WTC11 (cell line): ENCODE data around the gene SLC38A10. TPM values are rescaled to one million over a fixed set of nuclear protein-coding genes. Genes with fewer than 3 reads are reported as not detected.

ENCODE experiments used
- ATAC-seq: fragments of 200-7000 bp; cut with Tn5 transposase; 2 replicates; pipeline ENCODE4 v1.10.0; 2021; ENCODE audit warnings: mild to moderate bottlenecking, moderate library complexity
- CTCF ChIA-PET: fragments of 300-600 bp; sonication (Branson Sonifier 250); formaldehyde crosslinking; loops from one replicate; lab custom pipeline; 2021; ENCODE audit warnings: antibody characterized with exemption; lab: Charles Lee
- POLR2A ChIA-PET: fragments of 350-600 bp; sonication (Branson Sonifier 250); formaldehyde crosslinking; loops from one replicate; lab custom pipeline; 2021; ENCODE audit warnings: antibody characterized with exemption; lab: Charles Lee
- DNase-seq: peaks from one replicate; pipeline ENCODE4 v3.0.0; 2021; ENCODE audit warnings: low spot score
- H3K27ac Mint-ChIP-seq: 2 replicates; pipeline ENCODE4 v1.8.0; 2021; ENCODE audit warnings: mixed read lengths
- H3K27me3 Mint-ChIP-seq: 2 replicates; pipeline ENCODE4 v1.8.0; 2021; ENCODE audit warnings: low read depth, mild to moderate bottlenecking, moderate library complexity, mixed read lengths
- H3K36me3 Mint-ChIP-seq: 2 replicates; pipeline ENCODE4 v1.8.0; 2021; ENCODE audit warnings: mixed read lengths
- H3K4me1 Mint-ChIP-seq: 2 replicates; pipeline ENCODE4 v1.8.0; 2022; ENCODE audit warnings: mixed read lengths
- H3K4me3 Mint-ChIP-seq: 2 replicates; pipeline ENCODE4 v1.8.0; 2021; ENCODE audit warnings: mild to moderate bottlenecking, moderate library complexity, mixed read lengths
- H3K9me3 Mint-ChIP-seq: 2 replicates; pipeline ENCODE4 v1.8.0; 2021; ENCODE audit warnings: mixed read lengths
- E2F4 ChIP-seq: sonication (generic); formaldehyde crosslinking; IDR thresholded peaks from 2 replicates; pipeline ENCODE4 v1.8.1; 2022; ENCODE audit warnings: low read depth, mild to moderate bottlenecking, moderate library complexity, missing genetic modification reagents, borderline replicate concordance
- ELF4 ChIP-seq: sonication (generic); formaldehyde crosslinking; IDR thresholded peaks from 2 replicates; pipeline ENCODE4 v1.8.1; 2022; ENCODE audit warnings: low read depth, mild to moderate bottlenecking, moderate library complexity, missing genetic modification reagents
- ESRRA ChIP-seq: sonication (generic); formaldehyde crosslinking; IDR thresholded peaks from 2 replicates; pipeline ENCODE4 v1.8.1; 2022; ENCODE audit warnings: mild to moderate bottlenecking, missing genetic modification reagents, borderline replicate concordance
- FOXP1 ChIP-seq: sonication (generic); formaldehyde crosslinking; IDR thresholded peaks from 2 replicates; pipeline ENCODE4 v1.8.0; 2022; ENCODE audit warnings: missing genetic modification reagents, mild to moderate bottlenecking, moderate library complexity, borderline replicate concordance
- HMGA2 ChIP-seq: fragments of 250-450 bp; sonication (Bioruptor Pico); IDR thresholded peaks from 2 replicates; pipeline ENCODE4 v1.4.0; 2021; ENCODE audit warnings: mild to moderate bottlenecking, moderate library complexity
- JUN ChIP-seq: sonication (generic); formaldehyde crosslinking; IDR thresholded peaks from 2 replicates; pipeline ENCODE4 v1.8.0; 2023; ENCODE audit warnings: mild to moderate bottlenecking, missing genetic modification reagents
- KAT7 ChIP-seq: sonication (generic); formaldehyde crosslinking; IDR thresholded peaks from 2 replicates; pipeline ENCODE4 v1.8.1; 2023; ENCODE audit warnings: missing genetic modification reagents, mild to moderate bottlenecking, borderline replicate concordance
- MYBL2 ChIP-seq: sonication (generic); formaldehyde crosslinking; IDR thresholded peaks from 2 replicates; pipeline ENCODE4 v1.8.1; 2023; ENCODE audit warnings: mild to moderate bottlenecking, moderate library complexity, missing genetic modification reagents
- TCF7 ChIP-seq: sonication (generic); formaldehyde crosslinking; IDR thresholded peaks from 2 replicates; pipeline ENCODE4 v1.8.0; 2022; ENCODE audit warnings: mild to moderate bottlenecking, low read depth, missing genetic modification reagents, moderate library complexity
- TP53 ChIP-seq: sonication (generic); formaldehyde crosslinking; IDR thresholded peaks from 2 replicates; pipeline ENCODE4 v1.8.1; 2023; ENCODE audit warnings: mild to moderate bottlenecking, missing genetic modification reagents
- ZNF219 ChIP-seq: sonication (generic); formaldehyde crosslinking; IDR thresholded peaks from 2 replicates; pipeline ENCODE4 v1.8.0; 2023; ENCODE audit warnings: missing genetic modification reagents, mild to moderate bottlenecking, borderline replicate concordance
- total RNA-seq: library from RNA; stranded (reverse); gene quantifications from 3 replicates; pipeline ENCODE4 v1.2.3, GENCODE V29; 2021
- TF ChIP-seq, protein P1 (sequence below): sonication (generic); formaldehyde crosslinking; IDR thresholded peaks from 2 replicates; pipeline ENCODE4 v1.8.0; 2022; ENCODE audit warnings: mild to moderate bottlenecking, missing genetic modification reagents
- TF ChIP-seq, protein P2 (sequence below): fragments of 250-450 bp; sonication (Bioruptor Pico); IDR thresholded peaks from 2 replicates; pipeline ENCODE4 v1.9.0; 2021; ENCODE audit warnings: mild to moderate bottlenecking, borderline replicate concordance
- TF ChIP-seq, protein P3 (sequence below): sonication (generic); formaldehyde crosslinking; IDR thresholded peaks from 2 replicates; pipeline ENCODE4 v1.8.1; 2022; ENCODE audit warnings: mild to moderate bottlenecking, missing genetic modification reagents, moderate library complexity, borderline replicate concordance
- TF ChIP-seq, protein P4 (sequence below): fragments of 250-450 bp; sonication (Bioruptor Pico); IDR thresholded peaks from 2 replicates; pipeline ENCODE4 v1.8.0; 2021; ENCODE audit warnings: mild to moderate bottlenecking
- TF ChIP-seq, protein P5 (sequence below): sonication (generic); formaldehyde crosslinking; IDR thresholded peaks from 2 replicates; pipeline ENCODE4 v1.8.1; 2023; ENCODE audit warnings: mild to moderate bottlenecking, missing genetic modification reagents

Gene SLC38A10
- total RNA-seq, 1 experiment from 2014 or later: 47.0 TPM

DNA sequence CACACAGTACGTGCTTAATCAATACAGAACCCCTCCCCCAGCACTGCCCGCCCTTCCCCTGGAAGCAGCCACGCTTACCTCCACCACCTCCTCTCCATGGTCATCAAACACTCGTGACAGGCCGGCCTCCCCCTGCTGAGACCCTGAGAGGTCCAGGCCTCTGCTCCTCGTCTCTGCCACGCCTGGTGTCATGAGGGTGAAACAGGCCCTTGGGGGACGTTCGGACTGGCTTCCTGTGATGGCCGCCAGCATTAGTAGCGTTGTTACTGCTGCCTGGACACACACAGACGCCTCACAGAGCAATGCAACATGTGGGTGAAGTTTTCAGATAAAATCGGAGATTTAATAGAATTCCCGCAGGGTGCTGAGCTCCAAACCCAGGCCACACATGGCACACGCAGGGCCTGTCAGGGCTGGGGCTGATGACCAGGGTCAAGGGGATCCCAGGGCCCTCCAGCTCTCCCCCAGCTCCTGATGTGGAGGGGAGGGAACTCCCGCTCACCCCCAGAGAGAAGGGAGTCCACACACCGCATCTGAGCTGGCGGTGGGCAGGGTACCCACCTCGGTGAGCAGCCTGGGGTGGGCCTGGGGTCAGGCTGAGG, 15.9 kb upstream of the SLC38A10 start:
- no peaks in the 10 kb centered on the region for H3K36me3 Mint-ChIP-seq
- no peak for ATAC-seq
- no peak for DNase-seq
- POLR2A ChIA-PET: no interaction called here
- H3K27me3 Mint-ChIP-seq: no peaks in the 10 kb centered on the region; the same call in 1 of the 2 replicates
- CTCF ChIA-PET: interaction anchor here (0.5 to 2.0 kb wide), 5 partner anchors 10 to 134 kb away, joined by 5 to 16 read pairs (median 5); no protein-coding TSS in a partner anchor
- no peak overlapping the region for H3K27ac Mint-ChIP-seq
- H3K9me3 Mint-ChIP-seq: peaks cover 4% of the 10 kb centered on the region
- H3K4me1 Mint-ChIP-seq: peaks cover 9% of the 10 kb centered on the region
- H3K4me3 Mint-ChIP-seq: no peak overlapping the region
- TF ChIP-seq, protein P1, sequence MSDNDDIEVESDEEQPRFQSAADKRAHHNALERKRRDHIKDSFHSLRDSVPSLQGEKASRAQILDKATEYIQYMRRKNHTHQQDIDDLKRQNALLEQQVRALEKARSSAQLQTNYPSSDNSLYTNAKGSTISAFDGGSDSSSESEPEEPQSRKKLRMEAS (CRISPR knock-in tag): no peak
- TF ChIP-seq, protein P2, sequence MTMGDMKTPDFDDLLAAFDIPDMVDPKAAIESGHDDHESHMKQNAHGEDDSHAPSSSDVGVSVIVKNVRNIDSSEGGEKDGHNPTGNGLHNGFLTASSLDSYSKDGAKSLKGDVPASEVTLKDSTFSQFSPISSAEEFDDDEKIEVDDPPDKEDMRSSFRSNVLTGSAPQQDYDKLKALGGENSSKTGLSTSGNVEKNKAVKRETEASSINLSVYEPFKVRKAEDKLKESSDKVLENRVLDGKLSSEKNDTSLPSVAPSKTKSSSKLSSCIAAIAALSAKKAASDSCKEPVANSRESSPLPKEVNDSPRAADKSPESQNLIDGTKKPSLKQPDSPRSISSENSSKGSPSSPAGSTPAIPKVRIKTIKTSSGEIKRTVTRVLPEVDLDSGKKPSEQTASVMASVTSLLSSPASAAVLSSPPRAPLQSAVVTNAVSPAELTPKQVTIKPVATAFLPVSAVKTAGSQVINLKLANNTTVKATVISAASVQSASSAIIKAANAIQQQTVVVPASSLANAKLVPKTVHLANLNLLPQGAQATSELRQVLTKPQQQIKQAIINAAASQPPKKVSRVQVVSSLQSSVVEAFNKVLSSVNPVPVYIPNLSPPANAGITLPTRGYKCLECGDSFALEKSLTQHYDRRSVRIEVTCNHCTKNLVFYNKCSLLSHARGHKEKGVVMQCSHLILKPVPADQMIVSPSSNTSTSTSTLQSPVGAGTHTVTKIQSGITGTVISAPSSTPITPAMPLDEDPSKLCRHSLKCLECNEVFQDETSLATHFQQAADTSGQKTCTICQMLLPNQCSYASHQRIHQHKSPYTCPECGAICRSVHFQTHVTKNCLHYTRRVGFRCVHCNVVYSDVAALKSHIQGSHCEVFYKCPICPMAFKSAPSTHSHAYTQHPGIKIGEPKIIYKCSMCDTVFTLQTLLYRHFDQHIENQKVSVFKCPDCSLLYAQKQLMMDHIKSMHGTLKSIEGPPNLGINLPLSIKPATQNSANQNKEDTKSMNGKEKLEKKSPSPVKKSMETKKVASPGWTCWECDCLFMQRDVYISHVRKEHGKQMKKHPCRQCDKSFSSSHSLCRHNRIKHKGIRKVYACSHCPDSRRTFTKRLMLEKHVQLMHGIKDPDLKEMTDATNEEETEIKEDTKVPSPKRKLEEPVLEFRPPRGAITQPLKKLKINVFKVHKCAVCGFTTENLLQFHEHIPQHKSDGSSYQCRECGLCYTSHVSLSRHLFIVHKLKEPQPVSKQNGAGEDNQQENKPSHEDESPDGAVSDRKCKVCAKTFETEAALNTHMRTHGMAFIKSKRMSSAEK (CRISPR knock-in tag): no peak
- no peak for TF ChIP-seq HMGA2 (CRISPR knock-in tag)
- no peak for TF ChIP-seq ESRRA (CRISPR knock-in tag)
- no peak for TF ChIP-seq JUN (CRISPR knock-in tag)
- no peak for TF ChIP-seq E2F4 (CRISPR knock-in tag)
- TF ChIP-seq ZNF219 (CRISPR knock-in tag): no peak
- TF ChIP-seq, protein P3, sequence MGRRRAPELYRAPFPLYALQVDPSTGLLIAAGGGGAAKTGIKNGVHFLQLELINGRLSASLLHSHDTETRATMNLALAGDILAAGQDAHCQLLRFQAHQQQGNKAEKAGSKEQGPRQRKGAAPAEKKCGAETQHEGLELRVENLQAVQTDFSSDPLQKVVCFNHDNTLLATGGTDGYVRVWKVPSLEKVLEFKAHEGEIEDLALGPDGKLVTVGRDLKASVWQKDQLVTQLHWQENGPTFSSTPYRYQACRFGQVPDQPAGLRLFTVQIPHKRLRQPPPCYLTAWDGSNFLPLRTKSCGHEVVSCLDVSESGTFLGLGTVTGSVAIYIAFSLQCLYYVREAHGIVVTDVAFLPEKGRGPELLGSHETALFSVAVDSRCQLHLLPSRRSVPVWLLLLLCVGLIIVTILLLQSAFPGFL (CRISPR knock-in tag): no peak
- TF ChIP-seq, protein P4, sequence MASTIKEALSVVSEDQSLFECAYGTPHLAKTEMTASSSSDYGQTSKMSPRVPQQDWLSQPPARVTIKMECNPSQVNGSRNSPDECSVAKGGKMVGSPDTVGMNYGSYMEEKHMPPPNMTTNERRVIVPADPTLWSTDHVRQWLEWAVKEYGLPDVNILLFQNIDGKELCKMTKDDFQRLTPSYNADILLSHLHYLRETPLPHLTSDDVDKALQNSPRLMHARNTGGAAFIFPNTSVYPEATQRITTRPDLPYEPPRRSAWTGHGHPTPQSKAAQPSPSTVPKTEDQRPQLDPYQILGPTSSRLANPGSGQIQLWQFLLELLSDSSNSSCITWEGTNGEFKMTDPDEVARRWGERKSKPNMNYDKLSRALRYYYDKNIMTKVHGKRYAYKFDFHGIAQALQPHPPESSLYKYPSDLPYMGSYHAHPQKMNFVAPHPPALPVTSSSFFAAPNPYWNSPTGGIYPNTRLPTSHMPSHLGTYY: no peak
- TF ChIP-seq ELF4 (CRISPR knock-in tag): no peak
- no peak for TF ChIP-seq FOXP1 (CRISPR knock-in tag)
- TF ChIP-seq TCF7 (CRISPR knock-in tag): no peak
- TF ChIP-seq TP53 (CRISPR knock-in tag): no peak

DNA sequence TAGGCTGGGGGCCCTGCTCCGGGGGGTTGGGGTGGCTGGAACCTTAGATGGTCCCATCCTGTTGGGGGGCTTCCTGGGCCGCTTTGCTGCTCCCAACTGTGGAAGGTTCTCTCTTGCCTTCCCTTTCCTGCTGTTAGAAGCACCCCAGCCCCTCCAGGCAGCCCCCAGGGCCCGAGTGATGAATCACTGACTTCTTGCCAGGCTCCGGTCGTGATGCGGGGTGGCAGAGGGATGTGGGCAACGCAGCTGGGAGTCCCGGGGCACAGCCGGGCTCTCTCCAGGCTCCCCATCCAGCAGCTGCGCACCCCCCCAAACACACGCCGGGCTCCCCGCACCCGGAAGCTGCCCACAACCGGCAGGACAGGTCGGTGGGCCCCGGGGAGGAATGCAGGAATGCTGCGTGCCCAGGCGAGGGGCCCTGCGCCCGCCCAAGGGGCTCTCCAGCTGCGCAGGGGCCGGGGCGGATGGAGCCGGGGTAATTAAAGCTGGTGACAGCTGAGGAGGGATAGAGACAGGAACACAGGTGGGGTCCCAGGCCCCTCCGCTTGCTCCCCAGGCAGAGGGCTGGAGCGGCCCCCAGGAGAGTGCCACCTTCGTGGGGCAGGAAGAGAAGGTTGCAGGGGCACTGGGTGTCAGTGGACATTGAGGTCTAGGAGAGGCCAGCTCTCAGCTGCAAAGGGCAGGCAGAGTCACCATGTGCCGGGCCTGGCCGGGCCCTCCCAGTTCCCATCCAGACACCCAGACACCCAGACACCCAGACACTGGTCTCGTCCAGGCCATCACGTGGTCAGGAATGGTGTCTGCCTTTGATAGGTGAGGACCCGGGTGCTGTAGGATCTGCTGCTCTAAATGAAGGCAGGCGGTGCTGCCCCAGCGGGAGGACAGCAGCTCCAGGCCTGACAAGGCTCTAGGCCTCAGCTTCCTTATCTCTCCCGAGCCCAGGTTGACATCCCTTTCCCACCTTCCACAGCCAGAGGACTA, 15.0 kb upstream of the SLC38A10 start:
- Mint-ChIP-seq H3K27ac (no peak overlapping the region), H3K4me3 (no peak overlapping the region), H3K4me1 (peaks cover 9% of the 10 kb centered on the region), H3K36me3 (no peaks in the 10 kb centered on the region), H3K27me3 (no peaks in the 10 kb centered on the region; the same call in 1 of the 2 replicates), H3K9me3 (peaks cover 4% of the 10 kb centered on the region)
- CTCF ChIA-PET: interaction anchor here (0.5 to 2.8 kb wide), 30 partner anchors 9 to 213 kb away, joined by 3 to 22 read pairs (median 5); partner anchors contain the start of genes BAHCC1 and SLC38A10
- TF ChIP-seq KAT7 (no peak), MYBL2 (CRISPR knock-in tag) (no peak)
- TF ChIP-seq, protein P5, sequence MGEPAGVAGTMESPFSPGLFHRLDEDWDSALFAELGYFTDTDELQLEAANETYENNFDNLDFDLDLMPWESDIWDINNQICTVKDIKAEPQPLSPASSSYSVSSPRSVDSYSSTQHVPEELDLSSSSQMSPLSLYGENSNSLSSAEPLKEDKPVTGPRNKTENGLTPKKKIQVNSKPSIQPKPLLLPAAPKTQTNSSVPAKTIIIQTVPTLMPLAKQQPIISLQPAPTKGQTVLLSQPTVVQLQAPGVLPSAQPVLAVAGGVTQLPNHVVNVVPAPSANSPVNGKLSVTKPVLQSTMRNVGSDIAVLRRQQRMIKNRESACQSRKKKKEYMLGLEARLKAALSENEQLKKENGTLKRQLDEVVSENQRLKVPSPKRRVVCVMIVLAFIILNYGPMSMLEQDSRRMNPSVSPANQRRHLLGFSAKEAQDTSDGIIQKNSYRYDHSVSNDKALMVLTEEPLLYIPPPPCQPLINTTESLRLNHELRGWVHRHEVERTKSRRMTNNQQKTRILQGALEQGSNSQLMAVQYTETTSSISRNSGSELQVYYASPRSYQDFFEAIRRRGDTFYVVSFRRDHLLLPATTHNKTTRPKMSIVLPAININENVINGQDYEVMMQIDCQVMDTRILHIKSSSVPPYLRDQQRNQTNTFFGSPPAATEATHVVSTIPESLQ (CRISPR knock-in tag): no peak
- ATAC-seq: no peak
- POLR2A ChIA-PET: interaction anchor here (0.6 kb wide), 1 partner anchor 197 kb away, joined by 5 read pairs; no protein-coding TSS in a partner anchor
- no peak for DNase-seq
